Left renal cortex interstitium (tissue), 4 donors: ENCODE data around the gene TMEM132D. TPM values are rescaled to one million over a fixed set of nuclear protein-coding genes. Genes with fewer than 3 reads are reported as not detected.
"Not testable (repeated sequence)": the region's sequence is repeated elsewhere in the genome, so short reads cannot be mapped to it uniquely, and the experiment has no call there.

Source experiments
- DNase-seq, 4 donors: peaks; one replicate each; pipeline ENCODE4 v3.0.0-alpha.2; 2013; ENCODE audit warnings: low read depth in 4 of 4, low spot score in 2 of 4, missing footprints in 1 of 4
- polyA plus RNA-seq, 4 donors: library from polyadenylated mRNA; unstranded; fragments of 120-200 nt; gene quantifications; one replicate each; pipeline ENCODE4 v1.2.1, GENCODE V29; 2013; ENCODE audit not compliant: insufficient read length in 4 of 4

The TMEM132D gene
- polyA plus RNA-seq, 4 donors, result 1.2 to 2.3 (median 2.0) TPM

DNA sequence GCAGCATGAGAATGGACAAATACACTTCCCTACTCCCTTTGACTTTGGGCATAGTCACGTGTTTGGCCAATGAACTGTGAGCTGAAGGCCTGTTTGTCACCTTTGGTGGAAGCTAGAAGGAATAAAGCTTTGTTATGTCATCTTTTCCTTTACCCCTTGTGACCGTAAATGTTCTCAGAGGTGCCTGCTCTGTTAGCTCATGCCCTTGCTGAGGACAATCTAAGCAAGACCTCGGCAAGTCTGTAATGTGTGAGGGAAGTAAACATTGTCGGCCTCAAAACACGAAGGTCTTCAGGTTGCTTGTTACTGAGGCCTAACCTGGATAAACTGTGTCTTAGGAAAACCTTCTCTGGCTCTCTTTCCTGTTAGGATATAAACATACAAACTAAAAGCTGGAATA is 354.2 kb downstream of the TMEM132D start:
- no peak for DNase-seq

DNA sequence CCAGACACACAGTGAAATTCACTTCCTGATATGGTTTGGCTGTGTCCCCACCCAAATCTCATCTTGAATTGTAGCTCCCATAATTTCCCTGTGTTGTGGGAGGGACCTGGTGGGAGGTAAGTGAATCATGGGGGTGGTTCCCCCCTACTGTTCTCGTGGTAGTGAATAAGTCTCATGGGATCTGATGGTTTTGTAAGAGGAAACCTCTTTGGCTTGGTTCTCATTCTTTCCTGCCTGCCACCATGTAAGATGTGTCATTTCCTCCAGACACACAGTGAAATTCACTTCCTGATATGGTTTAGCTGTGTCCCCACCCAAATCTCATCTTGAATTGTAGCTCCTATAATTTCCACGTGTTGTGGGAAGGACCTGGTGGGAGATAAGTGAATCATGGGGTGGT is 354.8 kb downstream of the TMEM132D start:
- DNase-seq, result not testable (repeated sequence)

DNA sequence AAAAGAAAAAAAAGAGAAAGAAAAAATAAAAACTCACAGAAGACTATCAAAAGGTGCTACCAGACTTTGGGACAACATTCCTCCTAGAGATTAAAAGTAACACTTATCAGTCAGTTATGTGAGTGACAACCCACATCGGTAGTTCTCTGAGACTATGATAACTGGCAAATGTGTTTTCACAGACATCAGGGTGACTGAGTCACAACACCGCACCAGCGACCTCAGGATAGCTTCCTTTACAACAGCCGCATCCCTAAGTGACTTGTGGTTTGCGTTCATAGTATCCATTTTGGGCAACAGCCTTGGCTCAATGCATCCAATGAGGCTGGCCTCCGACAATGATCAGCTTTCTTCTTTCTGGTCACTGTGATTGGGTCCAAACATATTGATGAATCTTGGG is 359.1 kb downstream of the TMEM132D start:
- DNase-seq, result no peak

DNA sequence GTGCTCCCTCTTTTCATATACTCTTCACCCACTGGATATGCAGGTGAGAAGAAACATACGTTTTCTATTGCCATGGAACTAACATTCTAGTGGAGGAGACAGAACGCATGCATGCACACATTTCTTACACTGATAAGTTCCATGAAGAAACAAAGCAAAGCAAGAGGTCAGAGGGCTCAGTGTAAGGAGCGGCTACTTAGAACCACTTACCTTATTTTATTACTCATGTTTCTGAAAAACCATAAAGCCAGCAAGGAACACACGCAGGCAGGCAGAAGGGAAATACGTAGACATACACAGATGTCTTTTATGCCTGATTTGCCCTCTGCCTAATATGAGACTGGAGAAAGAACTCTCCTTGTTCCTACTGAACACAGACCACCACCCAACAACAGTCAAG is 362.9 kb downstream of the TMEM132D start:
- no peak for DNase-seq

DNA sequence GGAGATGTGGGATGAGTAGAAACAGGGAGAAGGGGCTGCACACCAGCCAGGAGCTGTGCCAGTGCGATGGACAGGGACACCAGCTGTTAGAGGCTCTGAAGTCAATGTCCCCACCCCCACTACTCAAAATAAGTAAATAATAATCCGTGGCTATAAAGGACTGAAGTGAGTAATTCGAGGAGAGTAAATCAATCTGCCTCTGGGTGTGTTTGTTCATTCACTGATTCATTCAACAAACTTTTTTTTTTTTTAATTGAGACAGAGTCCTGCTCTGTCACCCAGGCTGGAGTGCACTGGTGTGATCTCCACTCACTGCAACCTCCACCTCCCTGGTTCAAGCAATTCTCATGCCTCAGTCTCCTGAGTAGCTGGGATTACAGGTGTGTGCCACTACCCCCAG is 363.6 kb downstream of the TMEM132D start:
- no peak for DNase-seq

DNA sequence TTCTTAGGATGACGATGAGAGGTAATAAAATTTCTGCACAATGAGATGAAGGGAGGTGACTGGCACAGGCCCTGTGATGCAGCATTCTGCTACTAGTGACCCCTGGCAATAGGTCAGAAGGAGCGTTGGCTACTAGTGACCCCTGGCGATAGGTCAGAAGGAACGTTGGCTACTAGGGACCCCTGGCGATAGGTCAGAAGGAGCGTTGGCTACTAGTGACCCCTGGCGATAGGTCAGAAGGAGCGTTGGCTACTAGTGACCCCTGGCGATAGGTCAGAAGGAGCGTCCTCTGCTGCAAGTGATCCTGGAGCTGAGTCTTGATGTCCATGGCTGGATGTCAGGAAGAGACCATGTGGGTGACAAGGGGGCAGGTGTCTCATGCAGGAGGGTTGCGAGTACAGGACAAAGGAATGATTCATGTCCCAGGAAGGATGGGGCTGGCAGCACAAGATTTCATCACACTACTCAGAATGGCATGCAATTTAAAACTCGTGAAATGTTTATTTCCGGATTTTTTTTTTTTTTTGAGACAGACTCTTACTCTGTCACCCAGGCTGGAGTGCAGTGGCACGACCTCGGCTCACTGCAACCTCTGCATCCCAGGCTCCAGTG is 365.0 kb downstream of the TMEM132D start:
- not testable (repeated sequence) for DNase-seq

DNA sequence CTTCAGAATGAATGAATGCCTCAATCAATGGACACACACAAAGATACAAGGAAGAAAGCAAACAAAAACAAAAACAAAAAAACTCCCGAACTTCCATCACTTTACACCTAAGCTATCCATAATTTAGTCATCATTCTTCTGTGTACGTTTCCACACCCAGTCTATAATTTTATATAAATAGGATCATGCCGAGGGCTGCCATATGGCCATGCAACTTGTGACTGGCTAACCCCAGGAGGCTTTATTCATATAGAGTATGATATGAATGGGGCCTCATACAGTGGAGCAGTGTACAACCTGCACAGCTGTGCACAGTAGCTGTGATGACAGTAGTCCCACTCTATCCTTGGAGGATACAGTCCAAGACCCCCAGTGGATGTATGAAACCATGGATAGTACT is 365.7 kb downstream of the TMEM132D start:
- no peak for DNase-seq

DNA sequence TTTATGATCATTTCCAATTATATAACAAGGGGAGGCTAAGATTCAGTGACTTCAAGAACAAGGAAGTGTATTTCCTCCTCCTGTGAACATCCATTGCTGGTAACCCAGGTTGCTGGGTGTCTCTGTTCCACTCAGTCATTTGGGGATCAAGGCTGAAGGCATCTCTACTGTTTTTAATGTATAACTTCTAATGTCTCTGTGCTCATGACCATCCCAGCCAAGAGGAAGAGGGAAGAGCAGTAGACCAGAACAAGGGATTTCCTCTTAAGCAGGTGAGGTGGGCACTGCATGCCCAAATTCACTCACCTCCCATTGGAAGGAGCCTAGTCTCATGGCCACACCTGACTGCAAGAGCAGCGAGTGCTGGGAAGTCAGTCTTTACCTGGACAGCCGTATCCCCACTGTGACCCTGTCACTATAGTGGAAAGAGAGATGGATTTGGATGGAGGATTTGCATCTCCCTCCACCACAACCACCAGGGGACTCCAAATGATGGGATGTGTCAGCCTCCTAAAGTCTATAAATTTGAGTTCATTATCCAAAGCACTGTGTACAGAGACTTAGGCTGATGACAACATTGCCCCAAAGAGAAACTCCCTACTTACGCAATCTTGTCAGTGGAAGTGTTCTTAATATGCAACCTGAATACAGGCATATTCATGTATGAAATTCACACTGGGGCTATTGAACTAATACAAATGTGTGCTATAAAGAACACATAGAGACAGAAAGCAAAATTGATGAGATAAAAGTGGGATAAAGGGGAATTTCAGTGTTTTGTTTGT is 368.7 kb downstream of the TMEM132D start:
- DNase-seq, result no peak

DNA sequence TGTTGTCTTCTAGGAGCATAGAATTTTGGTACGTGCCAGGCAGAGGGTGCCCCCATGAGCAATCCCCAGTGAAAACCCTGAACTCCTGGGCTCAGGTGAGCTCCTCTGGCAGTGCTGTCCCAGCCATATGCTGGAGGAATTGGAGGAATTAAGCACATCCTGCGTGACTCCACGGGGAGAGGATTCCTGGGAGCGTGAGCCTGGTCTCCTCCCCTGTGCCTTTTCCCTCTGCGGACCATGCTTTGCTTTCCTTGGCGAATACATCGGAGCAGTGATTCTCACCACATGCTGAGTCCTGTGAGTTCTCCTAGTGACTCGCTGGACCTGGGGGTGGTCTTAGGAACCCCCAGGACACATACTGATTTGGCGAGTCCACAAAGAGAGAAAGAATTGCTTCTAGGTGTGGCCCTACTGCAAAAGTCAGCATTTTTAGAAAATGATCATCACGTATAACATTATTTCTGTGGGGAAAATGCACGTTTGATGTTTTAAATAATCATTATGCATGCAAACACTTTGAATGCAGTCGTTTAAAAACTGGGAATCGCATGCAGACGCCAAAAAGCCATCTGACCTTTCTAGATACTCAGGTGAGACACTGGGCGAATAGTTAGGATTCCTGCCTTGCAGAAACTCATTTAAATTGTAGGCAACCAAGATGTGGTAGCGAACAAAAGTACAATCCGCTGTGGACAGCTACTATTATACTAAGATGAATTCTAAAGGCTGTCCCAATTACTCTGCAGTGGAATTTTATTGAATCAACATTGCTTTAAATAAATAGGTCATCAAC is 370.9 kb downstream of the TMEM132D start:
- no peak for DNase-seq

DNA sequence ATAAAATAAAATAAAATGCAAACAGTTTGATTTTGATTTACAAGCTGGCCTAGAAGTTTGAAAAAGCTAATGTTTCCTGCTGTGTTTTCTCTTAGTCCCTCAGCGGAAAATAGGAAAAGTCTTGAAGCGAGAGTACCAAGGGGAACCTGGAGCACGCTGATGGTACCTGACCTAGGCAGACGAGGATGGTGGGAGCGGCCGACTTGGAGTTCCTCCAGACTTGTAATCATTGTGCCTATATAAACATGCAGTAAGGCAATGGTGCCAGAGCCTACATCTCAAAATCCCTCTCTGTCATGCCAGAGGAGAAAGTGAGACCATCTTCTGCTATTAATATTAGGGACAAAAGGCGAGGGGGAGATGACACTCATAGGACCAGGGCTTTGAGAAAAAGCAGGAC is 371.7 kb downstream of the TMEM132D start:
- no peak for DNase-seq

DNA sequence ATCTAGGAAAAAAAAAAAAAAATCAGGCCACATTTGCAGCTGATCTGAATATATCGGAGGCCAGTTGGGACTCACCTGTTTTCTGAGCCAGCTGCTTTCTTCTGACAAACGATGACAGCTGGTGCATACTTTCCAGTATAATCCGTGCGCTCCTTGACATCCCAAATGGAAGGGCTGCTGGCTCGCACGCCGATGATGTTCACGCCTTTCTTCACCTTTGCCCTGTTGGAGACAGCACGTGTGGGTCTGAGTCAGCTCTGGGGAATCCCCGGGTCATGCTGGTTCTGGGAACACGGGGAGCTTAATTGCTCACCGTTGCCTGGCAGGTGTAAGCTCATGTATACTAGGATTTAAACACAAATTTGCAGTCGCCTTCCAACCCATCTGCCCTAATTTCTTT is 372.8 kb downstream of the TMEM132D start:
- DNase-seq, result no peak

DNA sequence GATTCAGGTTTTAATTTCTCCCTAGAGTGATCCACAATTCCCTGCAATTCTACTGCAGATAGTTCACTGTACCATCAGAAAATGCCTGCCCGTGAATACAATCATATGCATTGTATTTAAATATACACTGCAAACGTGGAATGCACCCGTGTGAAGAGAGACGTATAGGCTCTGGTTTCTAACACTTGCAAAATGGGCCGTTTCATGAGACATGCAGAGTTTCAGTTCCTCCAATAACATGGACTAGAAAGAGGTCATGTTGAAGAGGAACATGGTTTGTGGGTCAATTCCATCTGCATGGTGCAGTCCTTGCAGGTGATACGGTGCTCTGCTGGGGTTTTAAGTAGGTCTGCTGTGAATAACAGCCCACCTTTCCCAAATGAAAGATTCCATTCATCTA is 373.3 kb downstream of the TMEM132D start:
- DNase-seq, result no peak

DNA sequence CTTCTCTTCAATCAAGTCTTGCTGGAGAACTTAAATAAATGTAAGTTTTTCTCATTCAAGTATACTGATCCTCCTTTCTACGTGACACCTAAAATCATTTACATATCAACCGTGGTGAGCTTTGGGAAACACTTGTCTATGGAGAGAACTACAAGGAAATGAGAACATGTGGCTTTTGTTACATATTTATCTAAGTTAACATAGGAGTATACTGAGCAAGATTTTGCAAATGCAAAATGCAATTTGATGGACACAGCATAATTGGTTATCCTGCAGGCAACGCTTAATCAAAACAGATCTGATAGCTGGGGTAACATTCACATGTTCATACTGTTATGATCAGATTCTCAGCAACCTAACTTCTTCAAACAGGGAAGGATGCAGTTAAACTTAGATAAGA is 376.3 kb downstream of the TMEM132D start:
- DNase-seq, result no peak

DNA sequence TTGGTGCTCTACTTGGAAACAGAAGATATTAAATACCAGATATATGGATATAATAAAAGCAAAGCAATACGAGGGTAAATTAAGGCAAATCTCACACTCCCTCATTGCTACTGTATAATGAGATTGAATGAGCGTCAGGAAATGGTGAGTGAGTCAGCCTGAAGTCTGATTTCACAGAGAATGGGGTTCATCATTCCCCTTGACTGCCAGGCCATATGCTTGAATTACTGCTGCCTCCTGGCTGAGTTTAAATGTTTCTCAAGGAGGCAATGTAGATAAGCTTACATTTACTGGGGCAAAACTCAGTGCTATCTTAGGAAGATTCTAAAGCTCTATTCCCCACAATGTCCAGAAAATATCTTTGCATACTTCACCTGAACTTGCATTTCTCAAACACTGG is 380.2 kb downstream of the TMEM132D start:
- DNase-seq, result no peak

DNA sequence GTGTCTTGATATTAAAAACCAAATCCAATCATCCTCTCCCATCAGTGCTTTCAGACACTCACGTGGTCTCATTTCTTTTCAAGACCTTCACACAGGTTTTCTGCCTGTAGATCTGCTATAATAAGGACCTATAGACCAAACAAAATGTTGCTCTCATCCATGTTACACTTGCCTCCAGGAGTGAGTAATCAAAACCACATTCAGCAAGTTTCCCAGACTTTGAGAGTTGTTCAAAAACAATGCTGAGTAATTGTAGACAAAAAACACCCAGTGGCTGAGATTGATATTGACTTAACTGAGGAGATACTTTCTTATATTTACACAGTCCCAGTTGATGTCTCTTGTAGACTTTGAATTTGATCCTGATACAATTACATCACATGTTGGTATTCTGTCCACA is 383.1 kb downstream of the TMEM132D start:
- no peak for DNase-seq

DNA sequence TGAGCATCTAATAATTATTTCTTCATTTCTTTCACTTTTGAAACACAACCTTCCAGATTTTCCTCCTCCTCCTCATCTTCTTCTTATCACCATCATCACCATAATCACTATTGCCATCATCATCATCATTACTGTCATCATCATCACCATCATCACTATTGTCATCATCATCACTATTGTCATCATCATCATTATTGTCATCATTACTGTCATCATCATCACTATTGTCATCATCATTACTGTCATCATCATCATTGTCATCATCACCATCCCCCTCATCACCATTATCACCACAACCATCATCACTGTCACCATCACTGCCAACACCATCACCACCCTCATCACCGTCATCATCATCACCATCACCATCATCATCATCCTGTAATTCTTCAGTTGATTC is 400.0 kb downstream of the TMEM132D start:
- no peak for DNase-seq

DNA sequence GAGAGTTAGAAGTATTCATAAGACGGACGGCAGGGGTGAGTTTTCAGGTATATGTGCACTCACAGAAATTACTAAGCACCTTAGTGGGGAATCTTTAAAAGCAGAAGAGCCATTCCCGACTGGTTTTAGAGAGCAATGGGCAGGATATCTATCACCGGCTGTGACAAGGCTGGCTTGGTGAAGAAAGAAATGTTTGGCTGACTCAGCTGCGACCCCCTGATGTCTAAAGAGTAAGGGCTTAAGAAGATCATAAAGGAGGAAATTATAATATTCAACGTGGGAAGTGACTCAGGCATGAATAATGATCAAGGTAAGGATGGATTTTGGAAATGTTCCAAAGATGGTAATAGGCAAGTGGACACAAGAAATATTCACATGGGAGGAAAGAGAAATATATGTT is 407.6 kb downstream of the TMEM132D start:
- no peak for DNase-seq

DNA sequence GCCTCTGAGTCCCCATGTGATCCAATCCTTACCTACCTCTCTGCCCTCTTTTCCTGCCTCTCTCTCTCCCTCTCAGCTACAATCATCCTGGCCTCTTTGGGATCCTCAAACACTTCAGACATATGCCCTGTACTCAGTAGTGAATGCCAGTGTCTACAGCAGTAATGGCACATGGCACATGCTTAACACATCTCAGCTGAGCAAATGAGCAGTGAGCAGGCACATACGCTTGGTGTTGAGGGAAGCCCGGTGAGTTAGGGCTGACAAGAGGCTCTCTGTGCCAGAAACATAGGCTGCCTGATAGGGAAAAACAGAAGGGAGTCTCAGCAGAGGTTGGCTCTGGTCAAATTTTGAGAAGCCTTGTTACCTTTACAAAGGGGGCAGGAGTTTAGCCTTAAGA is 409.1 kb downstream of the TMEM132D start:
- no peak for DNase-seq

DNA sequence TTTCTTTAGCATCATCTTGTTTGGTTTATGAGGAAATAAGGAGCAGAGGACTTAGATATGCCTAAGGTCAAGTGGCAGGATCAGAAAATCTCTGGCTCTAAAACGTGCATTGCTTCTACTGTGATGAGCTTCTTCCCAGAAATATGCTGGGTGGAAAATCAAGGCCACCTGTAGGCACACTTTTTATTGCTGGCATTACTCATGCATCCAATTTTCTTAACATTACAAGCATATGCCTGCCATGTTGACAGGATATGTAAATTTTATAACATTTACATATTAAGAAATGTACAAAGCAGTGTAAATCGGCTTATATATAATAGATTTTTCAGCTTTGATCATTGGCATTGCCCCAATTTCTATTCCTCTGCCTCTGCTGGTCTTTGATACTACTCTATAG is 409.6 kb downstream of the TMEM132D start:
- no peak for DNase-seq

DNA sequence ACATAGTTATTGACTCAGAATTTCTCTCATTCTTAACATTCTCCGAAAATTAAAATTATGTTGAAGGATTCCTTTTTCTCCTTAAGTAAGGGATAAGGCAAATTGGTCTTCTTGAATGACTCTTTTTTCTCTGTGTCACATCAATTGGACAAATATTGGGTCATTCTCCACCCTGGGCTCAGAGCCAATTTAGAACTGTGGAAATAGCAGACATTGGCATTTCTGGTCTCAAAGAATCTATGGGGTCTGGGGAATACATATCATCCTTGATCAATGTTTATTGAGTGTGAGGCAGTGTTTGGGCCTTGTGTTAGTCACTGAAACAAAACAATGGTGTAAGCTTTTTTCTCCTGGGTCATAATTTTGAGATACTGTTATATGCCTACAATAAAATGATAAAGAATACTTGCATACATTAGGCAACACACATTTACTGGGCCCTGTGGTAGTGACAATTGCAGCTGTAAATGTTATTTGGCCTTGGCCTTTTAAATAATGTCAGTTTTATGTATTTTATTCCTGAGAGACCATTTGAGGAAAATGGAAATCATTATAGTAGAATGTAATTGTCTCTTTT is 414.6 kb downstream of the TMEM132D start:
- no peak for DNase-seq

DNA sequence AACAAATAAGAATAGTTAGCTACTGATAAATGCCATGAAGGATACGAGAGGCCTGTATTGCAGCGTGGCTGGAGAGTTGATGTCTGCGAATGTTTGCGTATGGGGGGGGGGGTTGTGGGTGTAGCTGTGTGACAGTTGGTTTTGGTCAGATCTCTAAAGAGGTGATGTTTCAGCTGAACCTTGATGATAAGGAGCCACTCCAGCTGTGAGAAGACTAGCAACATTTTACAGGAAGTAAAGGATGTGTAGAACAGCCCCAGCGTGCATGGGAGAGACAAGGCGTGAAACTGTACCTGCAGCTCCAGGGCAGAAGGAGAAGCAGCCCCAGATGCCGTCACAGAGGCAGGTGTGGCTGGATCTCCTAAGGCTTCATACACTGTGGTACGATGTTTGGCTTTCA is 416.9 kb downstream of the TMEM132D start:
- DNase-seq, result no peak
